HEK293 (cell line): ENCODE measurements around the gene MS4A15.
"Not testable (repeated sequence)": the region's sequence is repeated elsewhere in the genome, so short reads cannot be mapped to it uniquely, and the experiment has no call there.

Experiments
- CTCF ChIA-PET: fragments of 350-600 bp; formaldehyde crosslinking; extraction: SDS; loops from one replicate; lab custom pipeline; 2021; ENCODE audit warnings: antibody characterized with exemption; lab: Yijun Ruan, JAX
- POLR2A ChIA-PET: fragments of 300-600 bp; formaldehyde crosslinking; extraction: SDS; loops from one replicate; lab custom pipeline; 2020; ENCODE audit warnings: antibody characterized with exemption, inconsistent platforms; lab: Yijun Ruan, JAX
- H3K27ac ChIP-seq: fragments of 200-500 bp; sonication (Bioruptor generic); 2 replicates; pipeline ENCODE4 v1.5.1; 2014; ENCODE audit warnings: low read depth, low read length, control low read depth, inconsistent platforms; ENCODE audit errors: extremely low read depth
- H3K36me3 ChIP-seq, 2 experiments: fragments of 200-500 bp in 1 of 2; sonication (Bioruptor generic) in 1 of 2; 1 replicate in 1 of 2; 2 replicates in 1 of 2; pipeline ENCODE4 v1.5.1; 2014 to 2017; ENCODE audit warnings: inconsistent platforms in 2 of 2, low read length in 2 of 2; ENCODE audit not compliant: control insufficient read depth in 2 of 2, insufficient read depth in 1 of 2
- H3K4me1 ChIP-seq: fragments of 200-500 bp; sonication (Bioruptor generic); 2 replicates; pipeline ENCODE4 v1.5.1; 2014; ENCODE audit warnings: mild to moderate bottlenecking, low read length, inconsistent platforms; ENCODE audit not compliant: control insufficient read depth, insufficient read depth
- H3K4me3 ChIP-seq: 2 replicates; pipeline ENCODE4 v1.5.1; 2011; ENCODE audit warnings: low read depth, mild to moderate bottlenecking, control low read depth, low read length, moderate library complexity
- H3K9me3 ChIP-seq: fragments of 200-500 bp; sonication (Bioruptor generic); 2 replicates; pipeline ENCODE4 v1.5.1; 2014; ENCODE audit warnings: low read depth, low read length, inconsistent platforms; ENCODE audit not compliant: control insufficient read depth, insufficient read depth
- MEIS1 ChIP-seq: sonication (generic); formaldehyde crosslinking; IDR thresholded peaks from 2 replicates; pipeline ENCODE4 v1.8.1; 2022; ENCODE audit warnings: missing genetic modification reagents, mild to moderate bottlenecking, borderline replicate concordance
- REPIN1 ChIP-seq: fragments of 450-650 bp; formaldehyde crosslinking; IDR thresholded peaks from 2 replicates; pipeline ENCODE4 v1.5.1; 2017; ENCODE audit warnings: missing biosample characterization, missing genetic modification characterization, low read depth
- ZBTB11 ChIP-seq: fragments of 450-650 bp; formaldehyde crosslinking; conservative IDR thresholded peaks from 2 replicates; pipeline ENCODE4 v1.5.1; 2016; ENCODE audit warnings: low read depth, missing biosample characterization, missing genetic modification characterization
- ZNF2 ChIP-seq: fragments of 450-650 bp; formaldehyde crosslinking; IDR thresholded peaks from 2 replicates; pipeline ENCODE4 v1.5.1; 2016; ENCODE audit warnings: missing biosample characterization, missing genetic modification characterization
- ZNF202 ChIP-seq: fragments of 450-650 bp; formaldehyde crosslinking; IDR thresholded peaks from 2 replicates; pipeline ENCODE4 v1.5.1; 2016; ENCODE audit warnings: missing biosample characterization, missing genetic modification characterization, borderline replicate concordance
- ZNF292 ChIP-seq: fragments of 450-650 bp; formaldehyde crosslinking; IDR thresholded peaks from 2 replicates; pipeline ENCODE4 v1.5.1; 2016; ENCODE audit warnings: low read depth, missing biosample characterization, missing genetic modification characterization, borderline replicate concordance
- ZNF302 ChIP-seq: fragments of 450-650 bp; formaldehyde crosslinking; IDR thresholded peaks from 2 replicates; pipeline ENCODE4 v1.5.1; 2016; ENCODE audit warnings: missing biosample characterization, missing genetic modification characterization, low read depth
- ZNF510 ChIP-seq: fragments of 450-650 bp; formaldehyde crosslinking; IDR thresholded peaks from 2 replicates; pipeline ENCODE4 v1.5.1; 2018; ENCODE audit warnings: mild to moderate bottlenecking, missing genetic modification characterization, missing biosample characterization; ENCODE audit not compliant: insufficient replicate concordance
- ZNF791 ChIP-seq: fragments of 450-650 bp; formaldehyde crosslinking; IDR thresholded peaks from 2 replicates; pipeline ENCODE4 v1.5.1; 2016; ENCODE audit warnings: missing biosample characterization, missing genetic modification characterization
- TF ChIP-seq, protein P1 (sequence below): fragments of 450-650 bp; formaldehyde crosslinking; IDR thresholded peaks from 2 replicates; pipeline ENCODE4 v1.5.1; 2016; ENCODE audit warnings: missing biosample characterization, missing genetic modification characterization
- TF ChIP-seq, protein P2 (sequence below): fragments of 450-650 bp; formaldehyde crosslinking; IDR thresholded peaks from 2 replicates; pipeline ENCODE4 v1.5.1; 2016; ENCODE audit warnings: missing biosample characterization, missing genetic modification characterization

MS4A15 gene

DNA sequence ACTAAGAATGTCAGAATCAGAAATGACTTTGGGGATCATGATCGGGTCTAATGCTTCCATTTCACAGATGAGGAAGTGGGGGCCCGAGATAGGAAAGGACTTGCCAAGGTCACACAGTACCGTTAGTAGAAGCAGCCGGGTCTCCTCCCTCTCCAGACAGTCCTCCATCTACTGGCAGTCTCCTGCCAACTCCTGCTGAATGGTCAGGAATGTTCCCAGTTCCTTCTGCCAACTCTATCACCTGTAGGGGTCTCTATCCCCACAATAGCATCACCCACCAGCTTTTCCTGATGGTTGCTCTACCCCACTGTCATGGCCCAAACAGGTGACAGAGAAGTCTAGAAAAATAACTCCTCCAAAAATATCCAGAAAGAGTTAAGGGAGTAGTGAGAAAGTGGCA is 61.4 kb downstream of the MS4A15 start:
- no peaks in the 10 kb centered on the region for H3K4me1 ChIP-seq
- no peaks in the 10 kb centered on the region for H3K36me3 ChIP-seq
- no peaks in the 10 kb centered on the region; the same call in 1 of the 2 replicates for H3K9me3 ChIP-seq
- H3K27ac ChIP-seq, result no peak overlapping the region
- H3K4me3 ChIP-seq, result no peak overlapping the region
- TF ChIP-seq ZNF202 (tag by site-specific recombination) (no peak), ZNF292 (tag by site-specific recombination) (no peak), ZNF2 (tag by site-specific recombination) (no peak), MEIS1 (CRISPR knock-in tag) (no peak)
- ChIA-PET POLR2A (no interaction called here), CTCF (interaction anchor here (0.6 to 1.9 kb wide), 4 partner anchors 13 to 69 kb away, joined by 3 to 6 read pairs (median 4); no protein-coding TSS in a partner anchor)

DNA sequence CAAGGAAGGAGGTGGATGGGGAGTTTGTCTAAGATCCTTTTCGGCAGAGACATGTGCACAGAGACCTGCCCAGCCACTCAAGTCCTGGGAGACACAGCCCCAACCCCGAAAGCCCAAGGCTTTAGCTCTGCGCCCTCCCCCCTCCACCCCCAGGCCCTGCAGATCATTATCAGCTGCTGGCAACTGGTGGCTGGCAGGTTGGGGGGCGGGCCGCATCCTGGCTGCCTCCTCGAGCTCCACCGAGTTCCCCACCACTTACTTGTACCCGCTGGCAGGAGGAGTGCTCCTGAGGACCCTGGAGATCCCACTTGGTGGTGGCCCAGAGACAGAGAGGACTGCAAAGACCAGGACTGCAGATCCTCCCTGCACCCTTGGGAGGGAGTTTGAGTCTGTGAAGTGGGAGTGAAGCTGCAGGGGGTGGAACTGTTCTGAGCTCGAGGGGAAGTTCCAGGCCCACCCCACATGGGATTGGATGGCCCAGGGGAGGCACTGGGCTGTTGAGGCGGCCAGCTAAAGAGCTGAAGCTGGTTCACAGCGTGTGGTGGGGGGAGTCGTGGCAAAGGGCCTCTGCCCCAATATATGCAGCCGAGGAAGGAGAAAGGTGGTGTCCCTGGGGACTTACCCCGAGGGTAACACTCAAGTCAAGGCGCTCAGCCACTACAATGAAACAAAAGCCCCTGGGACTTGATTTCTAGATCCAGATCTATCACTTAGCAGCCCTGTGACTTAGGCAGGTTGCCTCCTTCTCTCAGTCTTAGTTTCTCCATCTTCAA is 65.3 kb downstream of the MS4A15 start:
- Histone ChIP-seq H3K27ac (no peak overlapping the region), H3K4me3 (no peak overlapping the region), H3K36me3 (no peaks in the 10 kb centered on the region), H3K4me1 (no peaks in the 10 kb centered on the region), H3K9me3 (no peaks in the 10 kb centered on the region)
- TF ChIP-seq ZNF510 (tag by site-specific recombination), result no peak
- TF ChIP-seq REPIN1 (tag by site-specific recombination), result no peak
- no peak for TF ChIP-seq ZBTB11 (tag by site-specific recombination)
- TF ChIP-seq, protein P1, sequence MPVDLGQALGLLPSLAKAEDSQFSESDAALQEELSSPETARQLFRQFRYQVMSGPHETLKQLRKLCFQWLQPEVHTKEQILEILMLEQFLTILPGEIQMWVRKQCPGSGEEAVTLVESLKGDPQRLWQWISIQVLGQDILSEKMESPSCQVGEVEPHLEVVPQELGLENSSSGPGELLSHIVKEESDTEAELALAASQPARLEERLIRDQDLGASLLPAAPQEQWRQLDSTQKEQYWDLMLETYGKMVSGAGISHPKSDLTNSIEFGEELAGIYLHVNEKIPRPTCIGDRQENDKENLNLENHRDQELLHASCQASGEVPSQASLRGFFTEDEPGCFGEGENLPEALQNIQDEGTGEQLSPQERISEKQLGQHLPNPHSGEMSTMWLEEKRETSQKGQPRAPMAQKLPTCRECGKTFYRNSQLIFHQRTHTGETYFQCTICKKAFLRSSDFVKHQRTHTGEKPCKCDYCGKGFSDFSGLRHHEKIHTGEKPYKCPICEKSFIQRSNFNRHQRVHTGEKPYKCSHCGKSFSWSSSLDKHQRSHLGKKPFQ (tag by site-specific recombination), result no peak
- TF ChIP-seq ZNF791 (tag by site-specific recombination), result no peak
- TF ChIP-seq, protein P2, sequence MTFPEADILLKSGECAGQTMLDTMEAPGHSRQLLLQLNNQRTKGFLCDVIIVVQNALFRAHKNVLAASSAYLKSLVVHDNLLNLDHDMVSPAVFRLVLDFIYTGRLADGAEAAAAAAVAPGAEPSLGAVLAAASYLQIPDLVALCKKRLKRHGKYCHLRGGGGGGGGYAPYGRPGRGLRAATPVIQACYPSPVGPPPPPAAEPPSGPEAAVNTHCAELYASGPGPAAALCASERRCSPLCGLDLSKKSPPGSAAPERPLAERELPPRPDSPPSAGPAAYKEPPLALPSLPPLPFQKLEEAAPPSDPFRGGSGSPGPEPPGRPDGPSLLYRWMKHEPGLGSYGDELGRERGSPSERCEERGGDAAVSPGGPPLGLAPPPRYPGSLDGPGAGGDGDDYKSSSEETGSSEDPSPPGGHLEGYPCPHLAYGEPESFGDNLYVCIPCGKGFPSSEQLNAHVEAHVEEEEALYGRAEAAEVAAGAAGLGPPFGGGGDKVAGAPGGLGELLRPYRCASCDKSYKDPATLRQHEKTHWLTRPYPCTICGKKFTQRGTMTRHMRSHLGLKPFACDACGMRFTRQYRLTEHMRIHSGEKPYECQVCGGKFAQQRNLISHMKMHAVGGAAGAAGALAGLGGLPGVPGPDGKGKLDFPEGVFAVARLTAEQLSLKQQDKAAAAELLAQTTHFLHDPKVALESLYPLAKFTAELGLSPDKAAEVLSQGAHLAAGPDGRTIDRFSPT (tag by site-specific recombination), result no peak
- no peak for TF ChIP-seq ZNF302 (tag by site-specific recombination)
- ChIA-PET POLR2A (no interaction called here), CTCF (interaction anchor here (0.6 to 5.0 kb wide), 4 partner anchors 9 to 1519 kb away, joined by 4 to 31 read pairs (median 6); no protein-coding TSS in a partner anchor)

- CTCF ChIA-PET, H3K9me3 ChIP-seq, H3K4me1 ChIP-seq, H3K4me3 ChIP-seq, H3K27ac ChIP-seq, H3K36me3 ChIP-seq: not testable (repeated sequence)
- POLR2A ChIA-PET, result interaction anchor here (0.5 kb wide), 1 partner anchor 15 kb away, joined by 3 read pairs; no protein-coding TSS in a partner anchor
Observed at GRCh38 chr11:60823745-60824306, 67.2 kb downstream of the MS4A15 start.
